ENCODE measurements around the gene MNT.
"Not testable (repeated sequence)": the region's sequence is repeated elsewhere in the genome, so short reads cannot be mapped to it uniquely, and the experiment has no call there.

MNT gene, protein sequence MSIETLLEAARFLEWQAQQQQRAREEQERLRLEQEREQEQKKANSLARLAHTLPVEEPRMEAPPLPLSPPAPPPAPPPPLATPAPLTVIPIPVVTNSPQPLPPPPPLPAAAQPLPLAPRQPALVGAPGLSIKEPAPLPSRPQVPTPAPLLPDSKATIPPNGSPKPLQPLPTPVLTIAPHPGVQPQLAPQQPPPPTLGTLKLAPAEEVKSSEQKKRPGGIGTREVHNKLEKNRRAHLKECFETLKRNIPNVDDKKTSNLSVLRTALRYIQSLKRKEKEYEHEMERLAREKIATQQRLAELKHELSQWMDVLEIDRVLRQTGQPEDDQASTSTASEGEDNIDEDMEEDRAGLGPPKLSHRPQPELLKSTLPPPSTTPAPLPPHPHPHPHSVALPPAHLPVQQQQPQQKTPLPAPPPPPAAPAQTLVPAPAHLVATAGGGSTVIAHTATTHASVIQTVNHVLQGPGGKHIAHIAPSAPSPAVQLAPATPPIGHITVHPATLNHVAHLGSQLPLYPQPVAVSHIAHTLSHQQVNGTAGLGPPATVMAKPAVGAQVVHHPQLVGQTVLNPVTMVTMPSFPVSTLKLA

DNA sequence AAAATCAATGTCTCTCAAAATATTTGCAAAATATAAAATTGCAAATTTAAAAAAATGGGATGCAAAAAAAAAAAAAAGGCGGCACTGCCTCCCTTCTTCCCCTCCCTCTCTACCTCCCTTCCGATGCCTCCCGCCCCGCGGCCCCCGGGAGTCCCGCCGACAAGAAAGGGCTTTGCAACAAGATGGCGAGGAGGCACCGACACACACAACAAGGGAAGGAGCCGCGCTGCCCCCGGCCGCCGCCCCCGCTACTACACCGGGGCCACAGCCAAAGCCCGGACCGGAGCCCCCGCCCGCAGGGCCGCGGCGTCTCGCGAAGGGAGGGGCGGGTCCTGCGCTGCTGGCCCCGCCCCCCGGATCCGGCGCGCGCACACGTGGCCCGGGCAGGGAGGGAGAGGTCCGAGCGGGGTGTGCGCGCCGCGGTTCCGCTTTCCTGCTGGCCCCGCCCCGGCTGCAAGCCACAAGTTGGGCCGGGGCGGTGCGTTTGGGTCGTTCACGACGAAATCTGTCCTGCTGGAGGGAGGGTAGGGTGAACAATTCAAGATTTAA, at the start of gene MNT:
Gene MNT, minus strand, starts transcription at position 184 of the 549 bp plus-strand sequence. CDS start 348 bp downstream, outside the sequence.
- DNase-seq, result peak; percentile 95

DNA sequence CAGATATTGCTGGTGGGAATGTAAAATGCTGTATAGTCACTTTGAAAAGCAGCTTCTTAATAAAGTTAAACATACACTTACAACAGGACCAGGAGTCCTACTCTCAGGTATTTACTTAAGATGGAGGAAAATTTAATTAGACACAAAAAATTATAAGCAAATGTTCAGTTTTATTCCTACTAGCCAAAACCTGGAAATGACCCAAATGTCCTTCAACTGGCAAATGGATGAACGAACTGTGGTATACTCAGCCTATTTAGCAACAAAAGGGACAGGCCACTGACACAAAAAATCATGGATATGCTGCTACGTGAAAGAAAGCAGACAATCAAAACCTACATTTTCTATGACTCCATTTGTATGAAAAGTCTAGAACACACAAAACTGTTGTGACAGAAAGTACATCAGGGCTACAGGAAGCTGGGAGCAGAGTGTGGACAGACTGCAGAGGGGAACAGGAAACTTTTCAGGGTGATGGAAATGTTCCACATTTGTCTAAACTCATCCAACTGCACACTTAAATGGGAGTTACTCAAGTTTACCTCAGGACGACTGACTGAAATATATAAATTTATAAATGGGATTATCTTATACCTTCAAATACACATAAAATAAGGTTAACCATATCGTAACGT, 49.3 kb upstream of the MNT start:
- DNase-seq, result no peak

DNA sequence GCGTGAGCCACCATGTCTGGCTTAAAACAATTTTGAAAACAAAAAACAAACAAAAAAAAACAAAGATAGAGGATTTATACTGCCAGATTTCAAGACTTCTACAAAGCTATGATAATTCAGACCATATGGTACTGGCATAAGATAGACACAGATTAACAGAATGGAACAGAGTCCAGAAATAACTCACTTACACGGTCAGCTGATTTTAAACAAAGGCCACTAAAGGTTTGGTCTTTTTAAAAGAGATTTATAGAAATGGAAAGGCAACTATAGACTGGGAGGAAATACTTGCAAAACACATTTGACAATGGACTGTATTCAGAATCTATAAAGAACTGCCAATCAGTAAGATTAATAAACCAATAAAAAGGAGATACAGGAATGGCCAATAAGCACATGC, 48.6 kb upstream of the MNT start:
- DNase-seq, result no peak

DNA sequence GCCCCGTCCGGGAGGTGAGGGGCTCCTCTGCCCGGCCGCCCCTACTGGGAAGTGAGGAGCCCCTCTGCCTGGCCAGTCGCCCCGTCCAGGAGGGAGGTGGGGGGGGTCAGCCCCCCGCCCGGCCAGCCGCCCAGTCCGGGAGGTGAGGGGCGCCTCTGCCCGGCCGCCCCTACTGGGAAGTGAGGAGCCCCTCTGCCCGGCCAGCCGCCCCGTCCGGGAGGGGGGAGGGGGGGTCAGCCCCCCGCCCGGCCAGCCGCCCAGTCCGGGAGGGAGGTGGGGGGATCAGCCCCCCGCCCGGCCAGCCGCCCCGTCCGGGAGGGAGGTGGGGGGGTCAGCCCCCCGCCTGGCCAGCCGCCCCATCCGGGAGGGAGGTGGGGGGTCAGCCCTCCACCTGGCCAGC, 46.6 kb upstream of the MNT start:
- DNase-seq, result not testable (repeated sequence)

DNA sequence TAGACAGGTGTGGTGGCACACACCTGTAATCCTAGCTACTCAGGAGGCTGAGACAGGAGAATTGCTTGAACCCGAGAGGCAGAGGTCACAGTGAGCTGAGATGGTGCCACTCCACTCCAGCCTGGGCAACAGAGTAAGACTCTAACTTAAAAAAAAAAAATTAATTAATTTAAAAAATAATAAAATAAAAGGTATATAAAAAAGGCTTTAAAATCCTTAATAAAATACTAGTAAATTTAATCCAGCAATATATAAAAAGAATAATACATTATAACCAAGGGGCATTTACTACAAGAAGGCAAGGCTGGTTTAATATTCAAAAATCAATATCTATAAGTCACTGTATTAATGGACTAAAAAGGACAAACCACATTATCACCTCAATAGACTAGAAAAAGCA, 44.8 kb upstream of the MNT start:
- no peak for DNase-seq

DNA sequence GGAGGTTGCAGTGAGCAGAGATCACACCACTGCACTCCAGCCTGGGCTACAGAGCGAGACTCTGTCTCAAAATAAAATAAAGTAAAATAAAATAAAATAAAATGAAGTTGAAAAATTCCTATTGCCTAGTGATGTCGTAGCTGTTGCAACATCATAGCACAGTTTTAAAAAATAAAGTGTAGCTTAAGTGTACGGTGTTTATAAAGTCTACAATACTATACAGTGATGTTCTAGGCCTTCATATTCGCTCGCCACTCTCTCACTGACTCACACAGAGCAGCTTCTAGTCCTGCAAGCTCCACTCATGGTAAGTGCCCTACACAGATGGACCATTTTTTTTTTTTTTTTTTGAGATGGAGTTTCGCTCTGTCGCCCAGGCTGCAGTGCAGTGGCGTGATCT, 43.5 kb upstream of the MNT start:
- no peak for DNase-seq

DNA sequence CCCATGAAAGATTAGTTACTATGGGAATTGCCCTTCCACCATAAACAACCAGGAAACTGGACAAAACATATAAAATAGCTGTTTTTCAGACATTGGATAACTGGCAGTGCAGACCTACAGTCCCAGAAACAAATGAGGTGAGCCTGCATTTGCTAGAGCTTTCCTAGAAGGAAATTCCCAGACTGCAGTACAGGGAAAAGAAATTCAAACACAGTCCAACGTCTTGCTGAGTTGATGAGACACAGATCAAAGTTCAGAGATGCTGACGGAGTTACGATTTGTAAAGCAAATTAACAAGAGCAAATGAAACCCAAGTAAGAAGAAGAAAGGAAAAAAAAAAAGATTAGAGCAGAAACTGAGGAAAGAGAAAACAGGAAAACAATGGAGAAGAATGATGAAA, 41.3 kb upstream of the MNT start:
- DNase-seq, result no peak

DNA sequence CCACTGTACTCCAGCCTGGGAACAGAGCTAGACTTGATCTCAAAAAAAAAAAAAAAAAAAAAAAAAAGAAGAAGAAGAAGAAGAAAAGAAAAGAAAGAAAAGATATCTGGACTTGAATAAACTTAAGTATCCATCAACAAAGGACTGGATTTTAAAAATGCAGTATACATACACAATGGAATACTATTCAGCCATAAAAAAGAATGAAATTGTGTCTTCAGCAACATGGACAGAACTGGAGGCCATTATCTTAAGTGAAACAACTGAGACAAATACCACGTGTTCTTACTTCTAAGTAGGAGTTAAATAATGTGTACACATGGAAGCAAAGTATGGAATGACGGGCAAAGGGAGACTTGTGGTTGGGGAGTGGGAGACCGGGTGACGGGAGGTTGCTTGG, 40.1 kb upstream of the MNT start:
- no peak for DNase-seq

DNA sequence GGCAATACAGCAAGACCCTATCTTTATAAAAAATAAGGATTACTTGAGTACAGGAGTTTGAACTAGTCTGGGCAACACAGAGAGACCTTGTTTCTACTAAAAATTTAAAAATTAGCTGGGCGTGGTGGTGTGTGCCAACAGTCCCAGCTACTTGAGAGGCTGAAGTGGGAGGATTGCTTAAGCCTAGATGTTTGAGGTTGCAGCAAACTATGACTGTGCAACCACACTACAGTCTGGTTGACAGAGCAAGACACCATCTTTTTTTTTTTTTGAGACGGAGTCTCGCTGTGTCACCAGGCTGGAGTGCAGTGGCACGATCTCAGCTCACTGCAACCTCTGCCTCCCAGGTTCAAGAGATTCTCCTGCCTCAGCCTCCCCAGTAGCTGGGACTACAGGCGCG, 39.1 kb upstream of the MNT start:
- peak; percentile 21 for DNase-seq

DNA sequence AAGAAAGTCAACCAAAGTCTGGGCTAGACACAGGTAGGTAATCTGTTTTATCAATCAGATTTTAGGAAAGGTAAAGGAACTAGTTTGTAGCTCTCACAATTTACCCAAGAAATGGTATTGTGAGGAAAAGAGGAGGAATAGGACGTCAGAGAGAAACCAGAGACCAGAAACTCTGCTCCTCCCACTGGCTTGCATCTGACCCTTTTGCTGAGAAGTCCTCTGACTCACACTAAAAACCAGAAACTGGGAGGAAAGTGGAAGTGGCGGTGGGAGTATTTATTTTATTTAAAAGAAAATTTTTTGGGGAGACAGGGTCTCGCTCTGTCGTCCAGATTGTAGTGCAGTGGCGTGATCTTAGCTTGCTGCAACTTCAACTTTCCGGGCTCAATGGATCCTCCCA, 38.0 kb upstream of the MNT start:
- peak; percentile 54 for DNase-seq

DNA sequence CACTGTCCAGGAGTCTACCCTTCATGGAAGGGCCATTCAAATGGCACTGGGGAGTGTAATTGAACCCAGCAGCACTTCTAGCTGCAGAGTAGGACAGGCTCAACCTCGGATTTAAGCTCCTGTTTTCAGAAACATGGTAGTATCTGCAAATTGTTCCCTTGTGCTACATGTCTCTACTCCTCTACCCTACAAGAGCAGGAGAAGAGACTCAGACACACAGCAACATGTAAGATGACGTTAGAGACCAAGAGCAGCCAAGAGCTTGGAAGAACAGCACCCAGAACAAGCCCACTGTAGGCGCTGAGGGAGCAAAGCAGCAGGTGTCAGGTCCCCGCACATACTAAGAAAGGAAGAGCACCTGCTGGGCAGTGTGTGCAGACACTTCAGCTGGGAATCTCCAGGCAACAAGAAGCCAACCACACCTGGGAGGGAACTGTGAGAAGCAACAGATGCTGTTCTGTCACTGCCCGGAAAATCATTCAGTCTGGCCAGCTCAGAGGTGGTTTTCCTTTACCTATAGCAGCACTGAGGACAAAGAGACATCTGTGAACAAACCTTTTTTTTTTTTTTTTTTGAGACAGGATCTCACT, 35.6 kb upstream of the MNT start:
- no peak for DNase-seq

DNA sequence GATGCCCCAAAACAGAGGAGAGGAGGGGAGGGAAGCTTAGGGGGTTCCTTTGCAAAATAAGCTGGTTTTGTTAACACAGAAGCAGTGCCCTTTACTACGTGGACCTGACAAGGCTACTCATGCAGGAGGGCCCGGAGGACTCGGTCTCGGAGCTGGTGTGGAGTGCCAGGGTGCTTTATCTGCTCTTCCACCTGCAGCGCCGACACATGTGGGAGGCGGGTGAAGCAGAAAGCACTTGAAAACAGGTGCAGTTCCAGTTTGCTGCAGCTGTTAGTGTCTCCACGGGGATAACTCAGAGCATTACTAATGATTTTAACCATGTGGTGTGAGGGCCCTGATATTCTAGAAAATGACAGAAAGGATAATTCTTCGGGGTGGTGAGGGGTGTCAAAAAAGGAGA, 35.0 kb upstream of the MNT start:
- DNase-seq, result no peak

DNA sequence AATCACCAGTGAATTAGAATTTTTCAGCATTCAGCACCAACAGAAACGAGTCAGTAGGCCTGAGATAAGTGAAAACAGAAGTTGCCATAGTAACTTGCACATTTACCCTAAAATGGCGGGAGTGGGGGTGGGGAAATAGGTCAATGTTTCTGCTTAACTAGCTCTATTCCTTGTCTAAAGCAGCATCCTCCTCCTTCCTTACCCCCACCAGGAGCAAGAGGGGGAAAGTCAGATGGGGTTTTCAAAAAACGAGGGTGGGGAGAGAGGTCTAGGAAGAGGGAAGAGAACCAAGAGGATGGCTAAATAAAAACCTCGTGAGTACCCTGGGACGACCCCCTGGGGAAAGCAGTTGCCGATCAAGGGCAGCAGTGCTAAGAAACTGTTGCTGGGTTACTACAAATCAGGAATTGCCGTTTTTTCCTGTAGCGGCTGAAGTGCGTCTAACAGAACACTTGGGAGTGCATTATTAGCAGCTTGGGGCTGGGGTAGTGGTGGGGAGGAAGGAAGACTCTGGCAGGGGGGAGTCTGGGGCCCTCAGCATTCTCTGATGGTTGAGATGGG, 34.4 kb upstream of the MNT start:
- DNase-seq, result no peak

DNA sequence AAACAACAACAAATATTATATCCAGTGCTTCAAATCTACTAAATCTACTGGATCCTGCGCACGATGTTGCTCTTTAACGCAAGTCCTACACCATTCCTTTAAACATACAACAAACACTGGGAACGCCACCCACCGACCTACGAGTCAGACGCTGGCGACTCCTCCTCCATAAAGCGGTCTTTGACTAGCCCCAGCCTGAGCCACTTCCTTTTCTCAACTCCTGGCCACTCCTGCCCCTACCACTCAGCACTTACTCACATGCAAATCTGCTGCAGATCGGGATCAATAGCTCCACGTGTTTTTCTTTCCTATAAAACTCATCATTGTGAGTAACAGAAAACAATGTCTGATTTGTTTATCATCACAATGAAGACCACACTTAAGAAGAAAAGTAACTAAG, 32.8 kb upstream of the MNT start:
- DNase-seq, result peak; percentile 38

DNA sequence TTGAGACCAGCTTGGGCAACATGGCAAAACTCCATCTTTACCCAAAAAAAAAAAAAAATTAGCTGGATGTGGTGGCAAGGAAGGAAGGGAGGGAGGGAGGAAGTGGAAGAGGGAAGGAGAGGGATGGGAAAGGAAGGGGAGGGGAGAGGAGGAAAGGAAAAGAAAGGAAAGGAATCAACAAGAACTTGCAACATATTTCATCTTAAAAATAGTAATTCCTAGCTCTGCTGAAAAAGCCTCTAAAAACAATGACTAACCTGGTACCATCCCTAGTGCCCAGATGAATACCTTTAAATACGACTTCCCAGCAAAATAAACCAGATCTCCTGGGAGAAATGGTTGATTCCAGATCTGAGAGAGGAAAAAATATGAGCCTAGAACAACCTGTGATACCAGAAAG, 27.1 kb upstream of the MNT start:
- DNase-seq, result no peak

DNA sequence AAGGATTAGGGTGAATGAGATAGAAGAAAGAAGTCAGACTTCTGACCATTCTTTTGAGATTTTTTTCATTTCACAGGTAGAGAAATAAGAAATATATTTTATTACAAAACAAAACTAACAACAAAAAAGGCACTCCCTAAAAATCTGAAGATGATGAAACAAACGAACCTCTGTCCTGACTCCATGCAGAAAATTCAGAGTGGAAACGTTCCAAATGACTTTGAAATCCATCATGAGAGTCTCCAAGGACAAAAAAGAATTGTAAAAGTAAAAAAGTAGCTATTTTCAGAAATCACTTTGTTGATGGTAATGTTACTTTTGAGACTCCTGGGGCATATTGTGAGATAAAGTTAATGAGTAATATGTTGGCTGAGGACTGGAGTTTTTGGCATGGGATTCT, 26.4 kb upstream of the MNT start:
- no peak for DNase-seq

DNA sequence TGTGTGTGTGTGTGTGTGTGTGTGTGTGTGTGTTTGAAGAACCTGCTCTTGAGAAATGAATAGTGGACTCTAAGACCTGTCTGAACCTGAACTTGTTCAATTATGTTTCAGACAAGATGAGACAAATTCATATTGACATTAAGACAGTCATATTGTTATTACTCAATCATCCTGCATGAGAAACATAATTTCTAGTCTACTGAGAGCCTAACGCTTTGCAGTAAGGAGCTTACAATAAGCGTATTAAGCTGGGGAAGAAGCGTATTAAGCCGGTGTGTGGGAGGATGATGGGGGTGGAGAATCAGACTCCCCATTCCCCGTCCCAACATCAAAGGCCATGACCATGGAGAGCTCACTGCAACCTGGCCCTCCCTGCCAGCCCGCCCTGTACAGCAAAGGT, 22.4 kb upstream of the MNT start:
- no peak for DNase-seq

DNA sequence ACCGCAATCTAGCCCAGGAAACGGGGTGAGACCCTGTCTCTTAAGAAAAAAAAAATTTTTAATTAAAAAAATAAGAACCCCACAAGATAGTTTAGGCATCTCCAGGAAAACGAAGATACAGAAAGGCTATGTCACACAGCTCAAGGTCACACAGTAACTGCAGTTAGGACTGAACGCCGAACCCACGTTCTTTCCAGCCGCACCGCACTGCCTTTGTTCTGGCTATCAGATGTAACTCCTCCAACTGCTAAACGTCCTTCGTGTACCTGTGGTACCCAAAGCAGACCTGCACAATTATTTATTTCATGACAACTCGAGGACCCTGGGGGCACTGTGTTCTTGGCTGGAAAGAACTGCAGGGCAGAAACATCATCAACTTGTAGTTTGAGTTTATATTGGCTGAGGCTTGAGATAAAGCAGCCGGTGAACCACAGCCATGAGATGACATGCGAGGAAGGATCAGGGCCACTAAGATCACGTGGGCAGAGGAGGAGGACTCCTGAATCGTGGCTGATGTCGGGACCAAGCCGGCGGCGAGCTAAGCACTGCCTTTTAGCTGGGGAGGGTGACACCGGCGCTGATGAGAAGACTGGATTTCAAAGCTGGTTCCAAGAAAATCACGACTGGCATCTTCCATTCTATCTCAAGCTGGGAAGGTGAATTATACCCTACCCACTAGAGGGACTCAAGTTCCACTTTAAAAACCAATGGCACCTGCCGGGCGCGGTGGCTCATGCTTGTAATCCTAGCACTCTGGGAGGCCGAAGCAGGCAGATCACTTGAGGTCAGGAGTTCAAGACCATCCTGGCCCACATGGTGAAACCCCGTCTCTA, 20.7 kb upstream of the MNT start:
- DNase-seq, result no peak

DNA sequence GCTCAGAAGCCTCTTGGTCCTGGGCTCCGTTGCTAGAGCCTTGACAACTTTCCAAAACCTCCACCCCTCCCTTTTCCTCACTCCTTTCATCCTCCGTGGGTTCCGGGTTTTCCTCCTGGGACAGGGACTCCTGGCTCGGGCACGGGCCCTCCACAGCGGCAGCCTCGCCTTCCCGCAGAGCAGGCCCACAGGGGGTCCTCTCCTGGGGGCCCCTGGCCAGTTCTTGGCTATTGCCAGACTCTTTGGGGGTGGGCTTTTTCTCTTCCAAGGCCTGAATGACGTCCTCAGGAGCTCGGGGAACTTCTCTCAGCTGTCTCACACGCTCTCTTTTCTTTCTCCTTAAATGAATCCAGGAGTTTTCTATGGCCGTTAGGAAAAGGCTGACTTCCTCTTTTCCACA, 19.3 kb upstream of the MNT start:
- DNase-seq, result no peak

DNA sequence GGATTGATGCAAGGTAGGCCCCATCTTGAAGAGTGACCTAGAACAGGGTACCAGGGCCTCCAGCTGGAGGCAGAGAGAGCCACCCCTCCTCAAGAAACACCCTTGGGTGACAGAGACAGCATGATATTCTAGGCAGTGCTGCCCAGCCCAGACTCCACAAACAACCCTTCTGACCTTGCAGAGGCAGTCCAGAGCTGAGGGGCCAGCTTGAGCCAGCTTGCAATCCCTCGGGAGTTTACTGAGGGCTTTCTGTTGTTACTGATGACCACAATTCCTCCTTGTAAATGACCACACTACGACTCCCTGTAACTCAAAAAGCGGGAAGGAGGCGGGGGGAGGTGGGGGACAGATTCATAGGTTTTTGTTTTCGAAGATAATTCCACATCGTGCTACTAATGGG, 18.6 kb upstream of the MNT start:
- DNase-seq, result no peak

DNA sequence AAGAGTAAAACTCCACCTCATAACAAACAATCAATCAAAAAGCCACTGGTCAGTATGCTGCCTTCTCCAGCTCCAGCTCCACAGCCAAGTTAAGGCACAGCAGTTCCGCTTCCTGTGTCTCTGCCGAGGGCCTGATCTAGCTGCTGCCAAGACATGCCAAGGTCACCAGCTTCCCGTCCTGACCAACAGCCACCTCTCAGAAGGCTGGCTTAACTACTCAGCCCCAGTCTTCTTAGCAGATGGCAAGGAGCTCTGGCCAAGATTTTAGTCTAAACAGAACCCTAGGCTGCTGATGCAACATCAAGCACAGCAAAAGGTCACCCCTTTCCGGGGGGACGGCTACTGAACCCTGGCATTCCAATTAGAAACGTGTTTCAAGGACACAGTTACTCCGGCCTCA, 17.7 kb upstream of the MNT start:
- no peak for DNase-seq

DNA sequence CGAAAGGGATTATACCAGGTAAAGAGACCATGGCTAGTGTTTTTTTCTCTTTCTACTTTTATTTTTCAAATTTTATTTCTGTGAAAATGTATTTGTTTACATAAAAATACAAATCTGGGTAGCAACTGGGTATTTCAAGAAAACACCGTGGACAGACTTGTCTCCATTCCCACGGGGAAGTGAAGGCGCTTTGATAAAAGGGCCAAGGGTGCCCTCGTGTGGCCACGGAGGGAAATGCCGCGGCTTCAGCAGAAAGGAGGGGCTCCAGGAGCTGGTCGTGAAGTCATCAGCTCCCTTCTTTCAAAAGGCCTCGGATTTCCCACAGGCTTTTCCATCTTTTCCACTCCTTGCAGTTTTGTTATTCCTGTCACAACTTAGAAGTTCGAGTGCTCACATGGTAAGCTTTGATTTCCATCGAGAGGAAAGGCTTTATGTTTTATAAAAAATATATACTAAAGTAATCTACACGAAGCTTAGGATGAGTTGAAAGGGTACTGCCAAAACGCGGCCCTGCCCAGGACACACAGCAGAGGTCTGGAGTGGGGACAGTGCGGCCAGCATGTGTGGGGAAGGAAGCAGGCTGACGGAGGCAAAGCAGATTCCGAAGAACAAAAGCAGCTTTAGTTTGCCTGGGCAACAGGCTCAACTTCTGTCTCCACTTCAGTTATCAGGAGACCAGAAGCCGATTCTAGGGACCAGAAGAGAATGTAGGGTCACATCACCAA, 15.3 kb upstream of the MNT start:
- DNase-seq, result peak; percentile 85
